Hematopoietic multipotent progenitor cell treated with erythropoietin and hydrocortisone succinate and interleukin-3 and kit ligand, for 4 days (in vitro differentiated cells): Measurements from ENCODE around the gene ERC1.

ENCODE experiments used
- DNase-seq: peaks from one replicate; pipeline ENCODE4 v3.0.0-alpha.2; 2015

Gene ERC1

DNA sequence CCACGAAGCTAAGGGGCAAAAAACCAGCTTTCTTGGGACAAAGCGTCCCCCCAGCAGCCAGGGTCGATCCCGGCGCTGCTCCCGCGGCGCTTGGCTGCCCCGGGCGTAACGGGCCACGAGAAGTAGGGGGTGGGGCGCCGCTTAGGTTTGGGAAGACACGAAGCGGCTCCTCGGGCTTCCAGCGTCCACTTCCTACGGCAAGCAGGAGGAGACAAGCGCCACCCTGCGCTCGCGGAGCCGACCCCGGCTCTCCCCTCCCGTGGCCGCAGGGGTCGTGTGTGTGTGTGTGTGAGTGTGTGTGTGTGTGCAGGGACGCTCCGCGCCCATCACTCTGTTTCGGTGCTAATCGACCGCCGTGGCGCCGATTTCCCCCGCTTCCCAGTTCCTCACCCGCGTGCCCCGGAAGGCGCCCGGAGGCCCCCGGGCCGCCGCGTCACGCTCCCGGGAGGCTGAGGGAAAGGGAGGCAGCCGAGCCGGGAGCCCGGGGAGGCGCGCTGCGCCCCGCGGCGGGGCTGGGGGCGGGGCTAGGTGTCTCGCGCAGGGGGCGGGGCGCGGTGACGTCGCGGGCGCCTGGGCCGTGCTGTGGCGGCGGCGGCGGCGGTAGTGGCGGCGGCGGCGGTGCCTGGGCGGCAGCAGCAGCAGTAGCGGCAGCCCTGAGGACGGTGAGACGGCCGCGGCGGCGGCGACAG lies at the start of gene ERC1:
ERC1 (plus strand) TSS at position 563 of the 689 bp plus-strand sequence. CDS start 36,681 bp downstream, outside the sequence.
- peak; percentile 94 for DNase-seq

DNA sequence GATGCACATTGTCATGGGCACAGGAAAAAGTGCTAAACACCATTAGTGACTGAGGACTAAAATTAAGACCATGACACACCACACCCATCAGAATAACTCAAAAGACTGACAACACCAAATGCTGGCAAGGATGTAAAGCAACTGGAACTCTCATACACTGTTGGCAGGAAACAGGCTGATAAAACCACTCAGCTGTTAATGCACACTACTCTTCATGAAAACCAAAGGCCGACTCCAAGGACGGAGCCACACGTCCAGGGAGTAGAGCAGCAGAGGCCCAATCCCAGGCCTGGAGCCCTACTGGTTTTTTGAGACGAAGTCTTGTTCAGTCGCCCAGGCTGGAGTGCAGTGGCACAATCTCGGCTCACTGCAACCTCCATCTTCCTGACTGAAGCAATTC lies 48.0 kb upstream of the ERC1 start:
- no peak for DNase-seq

DNA sequence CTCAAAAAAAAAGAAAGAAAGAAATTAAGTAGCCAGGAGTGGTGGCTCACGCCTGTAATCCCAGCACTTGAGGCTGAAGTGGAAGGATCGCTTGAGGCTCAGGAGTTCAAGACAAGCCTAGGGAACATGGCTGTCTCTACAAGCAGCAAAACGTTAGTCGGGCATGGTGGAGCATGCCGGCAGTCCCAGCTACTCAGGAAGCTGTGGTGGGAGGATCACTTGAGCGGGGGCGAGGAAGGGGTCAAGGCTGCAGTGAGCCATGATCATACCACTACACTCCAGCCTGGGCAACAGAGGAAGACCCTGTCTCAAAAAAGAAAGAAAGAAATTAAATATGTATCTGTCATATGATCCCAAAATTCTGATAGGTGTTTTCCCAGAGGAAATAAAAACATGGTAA lies 46.8 kb upstream of the ERC1 start:
- DNase-seq = peak; percentile 47

DNA sequence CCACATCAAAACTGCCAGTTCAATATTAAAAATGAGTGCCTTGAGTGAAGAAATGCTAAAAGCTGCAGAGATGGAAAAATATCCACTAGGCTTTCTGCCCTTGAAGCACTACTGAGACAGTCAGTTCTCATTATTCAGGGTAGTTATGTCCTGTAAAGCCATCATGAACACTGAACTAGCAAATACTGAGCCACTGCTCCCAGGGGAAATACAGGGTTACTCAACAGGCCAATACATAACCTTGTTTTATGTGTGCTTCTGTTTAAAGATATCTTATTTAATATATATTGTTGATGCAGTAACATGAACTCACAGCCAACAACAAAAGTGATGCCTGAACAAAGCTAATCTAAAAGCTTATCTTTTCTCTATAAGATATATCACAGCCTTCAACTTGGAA lies 44.8 kb upstream of the ERC1 start:
- DNase-seq = no peak

DNA sequence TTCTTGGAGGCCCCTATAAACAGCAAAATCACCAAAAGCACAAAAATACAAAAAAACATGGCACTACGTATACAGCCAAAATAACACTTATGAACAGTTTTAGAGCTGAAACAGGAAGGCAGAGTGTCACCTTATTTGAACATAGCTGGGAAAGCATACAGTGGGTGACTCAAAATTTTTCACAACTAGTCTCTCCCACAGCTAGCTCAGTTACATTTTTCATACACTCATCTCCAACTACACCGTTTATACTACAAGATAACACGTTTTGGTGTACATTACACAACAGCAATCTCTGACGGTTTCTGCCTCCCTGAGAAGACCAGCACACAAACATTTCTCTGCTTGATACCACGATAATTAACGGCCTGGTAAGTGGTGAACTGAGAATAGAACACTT lies 44.4 kb upstream of the ERC1 start:
- peak; percentile 51 for DNase-seq

DNA sequence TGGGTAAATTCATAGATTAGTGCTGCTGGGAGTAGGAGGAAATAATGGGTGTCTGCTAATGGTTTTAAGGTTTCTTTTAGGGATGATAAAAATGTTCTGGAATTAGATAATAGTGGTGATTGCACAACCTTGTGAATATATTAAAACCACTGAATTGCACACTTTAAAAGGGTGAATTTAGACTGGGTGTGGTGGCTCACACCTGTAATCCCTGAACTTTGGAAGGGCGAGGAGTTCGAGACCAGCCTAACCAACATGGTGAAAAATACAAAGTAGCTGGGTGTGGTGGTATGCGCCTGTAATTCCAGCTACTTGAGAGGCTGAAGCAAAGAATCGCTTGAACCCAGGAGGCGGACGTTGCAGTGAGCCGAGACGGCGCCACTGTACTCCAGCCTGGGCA lies 42.8 kb upstream of the ERC1 start:
- no peak for DNase-seq

DNA sequence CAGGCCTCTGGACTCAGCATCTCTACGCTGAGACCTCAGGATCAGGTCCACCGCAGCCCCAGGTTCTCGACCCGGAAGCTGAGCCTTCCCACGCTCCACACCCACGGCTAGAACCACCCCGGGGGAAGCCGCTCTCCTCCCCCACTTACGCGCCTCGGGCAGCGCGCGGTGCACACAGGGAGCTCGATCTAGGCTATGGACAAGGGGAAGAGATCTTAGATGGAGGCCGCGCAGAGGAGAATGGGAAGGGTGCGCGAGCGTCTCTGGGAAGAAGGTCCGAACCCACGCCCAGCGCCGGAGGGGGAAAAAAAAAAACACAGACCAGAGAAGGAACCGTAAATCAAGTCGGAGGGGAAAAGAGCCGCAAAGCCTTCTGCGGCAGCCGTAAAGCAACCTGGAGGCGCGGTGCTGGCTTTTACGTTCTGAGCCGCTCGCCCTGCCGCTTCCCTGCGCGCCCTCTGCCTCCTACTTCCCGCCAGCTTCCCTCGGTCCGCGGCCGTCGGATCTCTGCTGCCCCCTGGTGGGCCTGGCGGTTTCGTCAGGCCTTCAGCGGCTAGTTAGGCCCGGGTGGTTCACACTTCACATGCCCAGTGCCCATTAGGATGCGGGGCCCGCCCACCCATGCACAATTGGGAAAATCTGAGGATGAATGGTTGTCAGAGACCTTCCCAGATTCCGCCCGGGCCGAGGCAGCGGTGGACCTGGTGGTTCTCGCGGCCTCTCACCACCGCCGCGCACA lies 41.4 kb upstream of the ERC1 start, which contains the start of gene RAD52:
RAD52 (minus strand) TSS at position 242 of the 739 bp plus-strand sequence. CDS start 16,636 bp downstream, outside the sequence.
- peak; percentile 99 for DNase-seq

DNA sequence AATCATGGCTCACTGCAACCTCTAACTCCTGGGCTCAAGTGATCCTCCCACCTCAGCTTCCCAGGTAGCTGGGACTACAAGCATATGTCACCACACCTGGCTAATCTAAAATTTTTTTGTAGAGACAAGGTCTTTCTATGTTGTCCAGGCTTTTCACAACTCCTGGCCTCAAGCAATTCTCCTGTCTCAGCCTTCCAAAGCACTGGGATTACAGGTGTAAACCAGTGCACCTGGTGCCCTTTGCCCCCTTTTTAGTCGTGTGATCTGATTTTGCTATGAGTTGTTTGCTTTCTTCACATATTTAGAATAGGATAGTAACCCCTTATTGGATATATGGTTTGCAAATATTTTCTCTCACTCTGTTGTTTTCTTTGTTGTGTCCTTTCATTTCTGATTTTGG lies 39.8 kb upstream of the ERC1 start:
- DNase-seq = no peak

DNA sequence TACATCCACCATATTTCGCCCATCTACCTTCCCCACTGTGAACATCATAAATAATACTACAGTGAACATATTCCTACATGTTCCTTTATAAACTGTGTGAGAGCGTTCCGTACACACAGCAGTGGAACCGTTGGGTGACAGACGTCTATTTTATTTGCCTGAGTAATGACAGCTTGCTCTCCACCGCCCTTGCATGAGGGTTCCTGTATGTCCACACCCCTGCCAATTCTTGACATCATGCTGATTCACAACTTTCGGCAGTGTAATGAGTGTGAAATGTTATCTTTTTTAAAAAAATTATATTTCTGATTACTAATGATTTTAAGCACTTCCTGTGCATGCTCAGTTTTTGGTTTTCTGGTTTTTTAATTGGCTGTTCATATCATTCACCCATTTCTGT lies 37.2 kb upstream of the ERC1 start:
- DNase-seq = peak; percentile 42

DNA sequence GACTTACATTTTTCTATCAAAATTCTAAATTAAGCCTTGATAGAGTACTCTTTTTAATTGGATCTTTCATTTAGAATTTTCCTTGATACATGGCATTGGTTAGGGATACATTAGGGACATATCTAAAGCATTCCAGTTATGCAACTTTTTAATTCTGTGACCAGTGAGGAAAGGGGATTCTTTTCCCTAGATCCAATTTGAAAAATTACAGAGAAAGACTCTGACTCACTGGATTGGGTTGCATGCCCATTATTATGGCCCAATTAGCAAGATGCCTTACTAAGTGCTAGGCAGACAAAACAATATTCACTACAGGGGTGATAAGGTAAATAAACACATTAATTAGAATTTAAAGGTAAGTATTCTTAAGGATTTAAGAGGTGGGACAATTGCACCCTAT lies 36.3 kb upstream of the ERC1 start:
- DNase-seq = no peak

DNA sequence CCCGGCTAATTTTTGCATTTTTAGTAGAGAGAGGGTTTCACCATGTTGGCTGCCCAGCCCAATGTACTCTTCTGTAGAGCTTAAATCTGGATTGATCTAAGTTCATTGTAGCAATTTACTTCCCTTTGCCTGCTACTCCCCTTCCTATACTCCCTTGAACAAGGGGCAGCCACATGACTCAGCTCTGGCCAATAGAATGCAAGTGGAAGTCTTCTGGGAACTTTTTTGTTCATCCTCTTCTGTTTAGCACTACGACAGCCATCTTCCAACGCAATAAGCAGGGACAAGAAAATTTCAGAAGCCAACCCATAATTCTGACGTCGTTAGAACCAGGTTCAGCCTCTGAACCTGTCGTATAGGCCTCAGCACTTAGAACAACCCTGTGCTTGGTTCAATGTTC lies 35.1 kb upstream of the ERC1 start:
- no peak for DNase-seq

DNA sequence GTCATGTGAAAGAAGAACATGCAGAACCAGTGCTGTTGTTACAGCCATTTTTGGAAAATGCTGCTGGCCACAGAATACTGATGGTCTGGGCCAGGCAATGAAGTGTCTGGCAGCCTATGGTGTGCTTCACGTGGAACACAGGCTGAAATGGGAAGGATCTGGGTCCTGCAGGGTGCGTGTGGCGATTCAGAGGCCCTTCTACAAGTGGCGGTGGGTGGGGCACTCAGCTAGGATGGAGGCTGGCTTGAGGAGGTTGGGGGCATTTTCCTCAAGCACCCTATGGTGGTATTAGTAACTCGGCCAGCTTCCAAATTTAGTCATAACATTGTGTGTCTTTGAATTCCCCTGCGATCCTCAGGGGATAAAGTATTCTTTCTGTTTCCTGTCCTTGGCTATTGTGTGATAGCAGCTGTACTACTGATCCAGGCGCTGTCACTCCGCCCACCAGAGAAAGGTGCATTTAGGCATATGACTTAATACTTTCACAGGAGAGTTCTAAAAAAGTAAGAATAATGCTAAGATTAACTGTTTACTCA lies 32.4 kb upstream of the ERC1 start:
- no peak for DNase-seq

DNA sequence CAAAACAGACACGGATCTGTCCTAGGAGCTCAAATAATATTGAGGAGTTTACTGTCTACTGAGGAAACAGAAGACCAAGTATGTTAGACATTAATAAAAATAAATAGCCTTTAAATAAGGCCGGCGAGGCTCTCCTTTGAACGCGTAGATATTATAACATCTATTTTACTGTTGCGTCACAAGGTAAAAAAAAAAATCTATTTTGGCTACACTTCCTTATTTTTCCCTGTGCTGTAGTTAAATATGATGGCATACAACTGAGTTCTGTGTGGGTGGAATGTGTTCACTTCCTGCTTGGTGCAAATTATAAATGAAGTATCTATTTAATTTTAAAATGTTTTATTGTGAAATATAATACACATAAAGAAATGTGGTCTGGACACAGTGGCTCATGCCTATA lies 24.3 kb upstream of the ERC1 start:
- peak; percentile 45 for DNase-seq

DNA sequence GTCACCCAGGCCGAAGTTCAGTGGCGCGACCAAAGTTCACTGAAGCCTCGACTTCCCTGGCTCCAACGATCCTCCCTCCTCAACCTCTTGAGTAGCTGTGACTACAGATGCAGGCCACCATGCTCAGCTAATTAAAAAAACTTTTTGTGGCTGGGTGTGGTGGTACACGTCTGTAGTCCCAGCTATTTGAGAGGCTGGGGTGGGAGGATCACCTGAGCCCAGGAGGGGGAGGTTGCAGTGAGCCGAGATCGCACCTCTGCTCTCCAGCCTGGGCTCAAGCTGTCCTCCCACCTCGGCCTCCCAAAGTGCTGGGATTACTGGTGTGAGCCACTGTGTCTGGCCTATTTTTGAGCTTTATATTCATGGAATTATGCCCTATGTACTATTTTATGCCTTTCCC lies 23.4 kb upstream of the ERC1 start:
- DNase-seq = no peak

DNA sequence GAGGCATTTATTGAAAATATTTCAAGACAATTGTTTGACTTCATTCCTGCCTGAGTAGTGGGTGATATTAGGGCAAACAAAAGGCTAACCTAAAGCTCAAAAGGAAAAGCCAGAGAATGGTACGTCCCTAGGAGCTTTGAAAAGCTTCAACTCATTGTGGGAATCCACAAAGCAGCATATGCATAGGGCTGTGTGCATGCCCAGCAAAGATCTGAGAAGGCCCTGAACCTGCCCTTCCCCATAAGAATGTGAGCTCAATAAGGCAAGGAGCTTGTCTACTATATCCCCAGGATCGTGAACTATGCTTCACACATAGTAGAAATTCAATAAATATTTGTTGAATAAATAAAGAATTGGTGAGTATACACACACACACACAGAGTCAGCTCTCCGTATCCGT lies 22.5 kb upstream of the ERC1 start:
- no peak for DNase-seq

DNA sequence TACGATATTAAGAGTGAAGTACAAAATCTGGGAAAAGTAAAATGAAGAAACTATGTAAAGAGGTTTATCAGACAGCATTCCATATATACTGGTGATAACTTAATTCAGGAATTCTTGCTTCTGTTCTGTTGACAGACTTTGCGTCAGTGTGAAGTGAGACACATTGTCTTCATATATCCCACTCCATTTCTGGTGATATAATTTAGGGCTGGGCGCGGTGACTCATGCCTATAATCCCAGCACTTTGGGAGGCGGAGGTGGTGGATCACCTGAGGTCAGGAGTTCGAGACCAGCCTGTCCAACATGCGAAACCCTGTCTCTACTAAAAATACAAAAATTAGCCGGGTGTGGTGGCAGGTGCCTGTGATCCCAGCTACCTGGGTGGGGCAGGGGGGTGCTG lies 21.2 kb upstream of the ERC1 start:
- DNase-seq = no peak

DNA sequence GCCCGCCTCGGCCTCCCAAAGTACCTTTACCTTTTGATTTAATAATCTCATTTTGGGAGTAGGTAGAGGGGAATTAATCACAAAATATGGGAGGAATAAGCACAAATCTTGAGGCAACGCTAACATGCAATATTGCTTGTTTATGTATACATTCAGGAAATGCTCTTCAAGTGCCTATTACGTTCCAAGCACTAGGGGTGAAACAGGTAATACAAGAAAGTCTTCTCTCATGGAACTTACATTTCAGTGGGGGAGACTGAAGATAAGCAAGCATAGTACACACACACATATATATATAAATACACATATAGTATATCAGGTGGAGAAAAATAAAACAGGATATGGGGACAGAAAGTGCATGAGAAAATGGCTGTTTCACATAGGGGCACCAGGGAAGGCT lies 19.0 kb upstream of the ERC1 start:
- no peak for DNase-seq

DNA sequence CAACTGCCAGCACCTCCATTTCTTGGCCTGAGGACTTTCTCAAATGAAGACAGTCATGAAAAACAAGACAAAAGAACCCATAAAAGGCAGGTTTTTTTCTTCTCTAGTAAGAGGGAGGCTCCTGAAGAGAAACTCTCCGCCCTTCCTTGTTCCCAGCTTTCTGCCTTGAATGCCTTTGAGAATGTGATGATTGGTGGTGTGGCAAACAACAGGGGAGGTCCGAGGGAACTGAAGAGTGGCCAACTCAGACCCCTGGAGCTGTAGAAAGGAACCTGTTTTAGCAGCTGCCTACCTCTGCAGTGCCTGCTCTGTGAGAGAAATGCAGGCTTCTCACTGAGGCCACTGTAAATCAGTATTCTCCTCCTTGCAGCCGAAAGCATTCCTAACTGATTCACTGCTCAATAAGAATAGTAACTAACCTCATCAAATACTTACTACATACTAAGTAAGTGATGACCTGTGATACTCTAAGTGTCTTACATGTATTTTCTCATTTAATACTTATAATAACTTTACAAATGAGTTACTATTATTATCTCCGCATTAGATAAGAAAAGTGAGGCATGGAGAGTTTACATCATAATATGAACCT lies 16.7 kb upstream of the ERC1 start:
- DNase-seq = no peak

DNA sequence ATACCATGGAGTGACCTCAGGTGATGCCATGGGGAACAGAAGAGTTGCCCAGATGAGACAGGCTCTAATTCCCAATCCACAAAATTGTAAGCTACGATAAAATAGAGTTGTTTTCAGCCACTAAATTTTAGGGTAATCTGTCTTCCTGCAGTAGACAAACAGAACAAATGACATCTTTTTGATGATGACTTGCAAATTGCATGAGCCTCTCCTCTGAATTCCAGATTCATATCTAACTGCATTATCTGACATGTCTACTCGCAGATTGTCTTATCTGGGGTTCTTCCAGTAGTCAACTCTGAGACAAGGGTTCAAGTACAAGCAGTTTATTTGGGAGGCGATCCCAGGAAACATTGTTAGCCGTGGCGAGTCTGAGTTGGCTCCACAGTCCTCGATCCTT lies 14.4 kb upstream of the ERC1 start:
- no peak for DNase-seq

DNA sequence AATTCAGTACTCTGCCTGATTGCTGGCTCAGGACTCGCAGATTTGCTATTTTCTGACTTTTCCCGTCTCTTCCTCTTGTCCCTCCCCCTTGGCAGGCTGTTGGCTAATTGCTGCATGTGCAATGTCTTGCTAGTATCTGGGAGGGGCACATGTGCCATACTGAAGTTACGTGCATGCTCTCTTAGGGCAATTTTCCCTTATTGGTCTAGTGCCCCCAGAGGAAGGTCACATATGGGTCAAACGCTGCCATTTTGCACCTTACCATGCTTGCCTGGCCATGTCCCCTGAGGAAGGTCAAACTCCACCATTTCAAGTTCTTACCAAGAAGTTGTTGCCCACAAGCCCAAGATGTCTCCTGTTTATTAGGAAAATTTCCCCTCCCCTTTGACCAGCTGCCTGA lies 13.9 kb upstream of the ERC1 start:
- DNase-seq = peak; percentile 45

DNA sequence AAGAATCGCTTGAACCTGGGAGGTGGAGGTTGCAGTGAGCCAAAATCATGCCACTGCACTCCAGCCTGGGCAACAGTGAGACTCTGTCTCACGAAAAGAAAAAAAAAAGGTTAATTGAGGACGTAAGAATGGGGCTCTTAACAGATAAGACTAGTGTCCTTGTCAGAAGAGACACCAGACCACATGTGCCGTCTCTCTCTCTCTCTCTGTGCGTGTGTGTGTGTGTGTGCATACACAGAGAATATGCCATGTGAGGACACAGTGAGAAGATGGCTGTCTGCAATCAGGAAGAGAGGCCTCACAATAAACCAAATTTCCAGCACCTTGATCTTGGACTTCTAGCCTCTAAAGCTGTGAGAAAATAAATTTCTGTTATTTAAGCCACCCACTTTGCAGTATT lies 11.7 kb upstream of the ERC1 start:
- peak; percentile 86 for DNase-seq

DNA sequence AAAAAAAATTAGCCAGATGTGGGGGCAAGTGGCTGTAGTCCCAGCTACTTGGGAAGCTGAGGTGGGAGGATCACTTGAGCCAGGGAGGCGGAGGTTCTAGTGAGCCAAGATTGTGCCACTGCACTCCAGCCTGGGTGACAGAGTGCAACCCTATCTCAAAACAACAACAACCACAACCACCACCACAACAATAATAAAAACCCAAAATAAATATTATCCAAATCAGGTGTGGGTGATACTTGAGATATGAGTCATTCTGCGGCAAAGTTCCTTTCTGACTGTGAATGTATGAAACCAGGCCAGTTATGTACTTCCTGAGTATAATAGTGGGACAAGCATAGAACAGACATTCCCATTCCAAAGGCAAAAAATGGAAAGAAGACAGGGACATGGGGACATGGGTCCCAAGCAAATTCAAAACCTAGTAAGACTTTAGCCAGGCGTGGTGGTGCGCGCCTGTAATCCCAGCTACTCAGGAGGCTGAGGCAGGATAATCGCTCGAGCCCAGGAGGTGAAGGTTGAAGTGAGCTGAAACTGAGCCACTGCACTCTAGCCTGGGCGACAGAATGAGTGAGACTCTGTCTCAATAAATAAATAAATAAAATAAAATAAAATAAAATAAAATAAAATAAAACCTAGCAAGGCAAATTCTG lies 9.7 kb upstream of the ERC1 start:
- DNase-seq = no peak

DNA sequence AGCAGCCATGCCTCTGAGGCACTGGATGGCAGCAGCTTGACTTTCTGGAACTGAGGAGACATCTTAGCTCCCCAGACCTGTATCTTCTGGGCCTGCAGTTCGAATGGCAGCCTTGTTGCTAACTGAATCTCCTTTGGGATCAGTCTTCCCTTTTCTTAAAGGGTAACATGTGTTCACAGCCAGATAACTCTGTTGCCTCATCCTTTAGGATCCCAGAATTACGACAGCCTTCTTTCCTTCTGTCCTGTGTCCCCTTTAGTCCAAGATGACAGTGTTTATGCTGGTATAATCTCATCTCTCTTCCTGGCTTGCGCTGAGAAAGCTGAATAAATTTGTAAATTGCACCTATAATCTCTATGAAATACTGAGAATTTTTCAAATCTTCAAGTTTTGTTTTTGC lies 9.1 kb upstream of the ERC1 start:
- peak; percentile 18 for DNase-seq
